Naive thymus-derived CD8-positive, alpha-beta T cell (primary cell): ENCODE data around the gene TCHP. TPM values are rescaled to one million over a fixed set of nuclear protein-coding genes. Genes with fewer than 3 reads are reported as not detected.

Source experiments
- ATAC-seq, 2 donors: fragments of 150-1000 bp; cut with Tn5 transposase in 1 of 2; sonication (Bioruptor Pico), chemical (Tn5 transposase) in 1 of 2; 1 replicate in 1 of 2; 2 replicates in 1 of 2; pipeline ENCODE4 v1.10.0; 2021; ENCODE audit warnings: mild to moderate bottlenecking in 2 of 2, moderate library complexity in 2 of 2
- POLR2A ChIA-PET: fragments of 350-600 bp; sonication (Branson Sonifier 250); formaldehyde crosslinking; loops from one replicate; lab custom pipeline; 2021; ENCODE audit warnings: antibody characterized with exemption; lab: Charles Lee
- DNase-seq, 10 donors: peaks; one replicate each; pipeline versions ENCODE4 v3.0.0 to v3.0.0-alpha.2; 2020 to 2022
- H3K27ac Mint-ChIP-seq, 10 donors: one replicate each; pipeline ENCODE4 v1.8.0; 2020 to 2022; ENCODE audit warnings: mild to moderate bottlenecking in 10 of 10, mixed read lengths in 10 of 10, moderate library complexity in 4 of 10, inconsistent platforms in 1 of 10
- H3K27me3 Mint-ChIP-seq, 5 donors: one replicate each; pipeline ENCODE4 v1.8.0; 2021 to 2022; ENCODE audit warnings: mixed read lengths in 5 of 5
- H3K36me3 Mint-ChIP-seq, 3 donors: one replicate each; pipeline ENCODE4 v1.8.0; 2020 to 2022; ENCODE audit warnings: mixed read lengths in 3 of 3, mild to moderate bottlenecking in 2 of 3, inconsistent platforms in 1 of 3
- H3K4me1 Mint-ChIP-seq, 4 donors: one replicate each; pipeline ENCODE4 v1.8.0; 2021 to 2022; ENCODE audit warnings: mixed read lengths in 4 of 4
- H3K4me3 Mint-ChIP-seq, 10 donors: one replicate each; pipeline ENCODE4 v1.8.0; 2020 to 2022; ENCODE audit warnings: mild to moderate bottlenecking in 10 of 10, mixed read lengths in 10 of 10, moderate library complexity in 6 of 10, inconsistent platforms in 1 of 10
- H3K9me3 Mint-ChIP-seq, 9 donors: one replicate each; pipeline ENCODE4 v1.8.0; 2020 to 2022; ENCODE audit warnings: mixed read lengths in 9 of 9, mild to moderate bottlenecking in 3 of 9, inconsistent platforms in 1 of 9, moderate library complexity in 1 of 9
- polyA plus RNA-seq, 3 donors: library from polyadenylated mRNA; unstranded; fragments of 300-500 nt; fragmentation: Illumina TruSeq; gene quantifications; one replicate each; pipeline ENCODE4 v1.2.3, GENCODE V29; 2021
- total RNA-seq, 8 experiments: library from RNA in 2 of 8; stranded (reverse) in 2 of 8; gene quantifications; one replicate each; pipeline ENCODE4 v1.2.3 and lab custom pipeline; 2021 to 2026

TCHP gene
- total and polyA plus RNA-seq, 5 experiments from 2014 or later = 6.7 to 39.1 (median 11.1) TPM

DNA sequence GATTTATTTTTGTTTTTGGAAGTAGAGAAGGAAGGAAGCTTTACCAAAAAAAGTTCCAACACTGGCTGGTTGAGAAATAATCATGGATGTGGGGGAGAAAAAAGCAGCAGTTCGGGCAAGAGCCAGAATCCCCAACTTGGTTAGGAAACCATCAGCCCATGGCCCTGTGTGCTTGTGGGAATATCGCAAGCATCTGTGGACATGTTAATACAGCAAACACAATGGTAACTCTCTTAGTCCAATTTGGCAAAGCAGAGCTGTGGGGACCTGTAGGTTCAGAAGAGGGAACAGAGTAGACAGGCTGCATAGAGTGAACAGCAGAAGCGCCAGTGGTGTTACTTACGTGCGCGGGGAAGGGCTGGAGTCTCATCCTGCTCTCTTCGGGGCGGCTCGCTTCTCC is 46.8 kb downstream of the TCHP start:
- Mint-ChIP-seq H3K4me3 (peak overlapping the region in 6 of 10 donors; percentile 16 to 57 (median 26)), H3K36me3 (peaks cover 4 to 75% (median 11%) of the 10 kb centered on the region in 3 donors)
- ATAC-seq = no peak

DNA sequence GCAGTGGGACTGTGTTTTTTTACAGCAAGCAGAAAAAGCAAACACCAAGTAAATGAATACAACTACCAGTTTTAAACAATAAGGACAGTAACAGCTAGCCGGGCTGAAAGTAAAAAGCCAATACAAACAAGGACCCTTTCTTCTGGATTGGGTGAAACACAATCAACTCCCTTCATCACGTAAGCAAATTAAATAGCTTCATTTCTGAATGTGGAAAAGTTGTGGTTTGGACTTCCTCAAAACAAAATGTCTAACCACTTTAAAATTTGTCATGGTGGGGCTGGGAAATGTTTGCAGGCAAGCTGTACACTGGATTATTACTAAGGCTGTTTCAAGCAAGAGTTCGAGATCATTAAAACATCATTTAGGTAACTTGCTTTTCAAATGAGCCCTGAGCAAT is 47.4 kb downstream of the TCHP start:
- peak overlapping the region in 1 of 10 donors; percentile 31 for H3K4me3 Mint-ChIP-seq
- peak overlapping the region; percentile 63 to 90 (median 83) for H3K27ac Mint-ChIP-seq
- ATAC-seq (no peak), DNase-seq (no peak)
- no peaks in the 10 kb centered on the region for H3K27me3 Mint-ChIP-seq
- no peaks in the 10 kb centered on the region for H3K9me3 Mint-ChIP-seq
- H3K4me1 Mint-ChIP-seq = peaks cover 16 to 36% (median 30%) of the 10 kb centered on the region in 4 donors
- POLR2A ChIA-PET = no interaction called here
- H3K36me3 Mint-ChIP-seq = peaks cover 7 to 80% (median 14%) of the 10 kb centered on the region in 3 donors

More for the DNA sequence above, 46.8 kb downstream of the TCHP start:
- Mint-ChIP-seq H3K27me3 (no peaks in the 10 kb centered on the region), H3K9me3 (no peaks in the 10 kb centered on the region), H3K4me1 (peaks cover 13 to 34% (median 28%) of the 10 kb centered on the region in 4 donors), H3K27ac (peak overlapping the region; percentile 63 to 90 (median 84))
- POLR2A ChIA-PET = no interaction called here
- no peak for DNase-seq

DNA sequence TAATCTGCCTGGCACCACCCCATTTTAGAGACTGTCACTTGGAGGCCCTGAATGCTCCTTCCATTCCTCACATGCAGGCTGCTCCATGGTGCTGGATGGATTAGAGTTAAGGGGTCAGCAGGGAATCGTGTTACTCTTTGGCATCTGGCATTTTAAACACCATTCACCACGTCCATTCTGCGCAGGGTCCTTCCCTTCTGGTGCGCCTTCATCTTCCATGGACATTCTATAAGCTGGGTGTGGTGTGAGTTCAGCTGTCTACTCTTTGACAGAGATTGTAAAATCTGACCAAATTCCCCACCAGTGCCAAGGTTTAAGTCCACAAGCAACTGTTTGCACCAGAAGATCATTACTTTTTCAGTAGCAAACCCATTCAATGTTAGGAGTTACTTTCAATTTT is 48.3 kb downstream of the TCHP start:
- H3K27ac Mint-ChIP-seq = peak overlapping the region; percentile 27 to 96 (median 72)
- POLR2A ChIA-PET = interaction anchor here (0.8 kb wide), 1 partner anchor 48 kb away, joined by 3 read pairs; the partner anchor contains the start of gene TCHP
- H3K9me3 Mint-ChIP-seq = no peaks in the 10 kb centered on the region

DNA sequence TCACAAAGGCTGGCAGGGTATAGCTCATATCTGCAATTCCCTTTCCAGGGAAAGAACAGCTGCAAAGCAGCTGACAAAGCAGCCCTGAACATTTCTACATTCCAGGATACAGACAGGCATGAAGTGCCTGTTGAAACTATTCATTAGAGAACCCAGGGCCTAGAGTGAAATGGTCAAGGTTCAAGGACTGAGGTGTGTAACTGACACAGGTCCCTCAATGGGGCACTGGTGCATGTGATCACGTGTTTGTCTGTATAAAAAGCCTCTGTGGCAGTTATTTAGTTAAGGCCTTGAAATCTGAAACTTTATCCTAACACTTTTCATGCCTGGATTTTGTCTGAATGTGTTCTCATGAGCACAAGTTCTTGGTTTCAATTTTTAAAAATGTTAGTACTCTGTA is 49.0 kb downstream of the TCHP start:
- ATAC-seq (no peak), DNase-seq (no peak)
- Mint-ChIP-seq H3K36me3 (peaks cover 13 to 89% (median 18%) of the 10 kb centered on the region in 3 donors), H3K27me3 (no peaks in the 10 kb centered on the region), H3K27ac (peak overlapping the region in 7 of 10 donors; percentile 16 to 87 (median 44)), H3K4me3 (no peak overlapping the region), H3K4me1 (peaks cover 17 to 38% (median 30%) of the 10 kb centered on the region in 4 donors), H3K9me3 (no peaks in the 10 kb centered on the region)
- POLR2A ChIA-PET = interaction anchor here (0.8 kb wide), 1 partner anchor 49 kb away, joined by 3 read pairs; the partner anchor contains the start of gene TCHP

More for the DNA sequence above, 48.3 kb downstream of the TCHP start:
- peak overlapping the region in 3 of 10 donors; percentile 1 to 57 (median 47) for H3K4me3 Mint-ChIP-seq
- no peak for ATAC-seq
- no peak for DNase-seq
- H3K4me1 Mint-ChIP-seq = peaks cover 17 to 38% (median 30%) of the 10 kb centered on the region in 4 donors
- H3K36me3 Mint-ChIP-seq = peaks cover 13 to 86% (median 18%) of the 10 kb centered on the region in 3 donors
- H3K27me3 Mint-ChIP-seq = no peaks in the 10 kb centered on the region

DNA sequence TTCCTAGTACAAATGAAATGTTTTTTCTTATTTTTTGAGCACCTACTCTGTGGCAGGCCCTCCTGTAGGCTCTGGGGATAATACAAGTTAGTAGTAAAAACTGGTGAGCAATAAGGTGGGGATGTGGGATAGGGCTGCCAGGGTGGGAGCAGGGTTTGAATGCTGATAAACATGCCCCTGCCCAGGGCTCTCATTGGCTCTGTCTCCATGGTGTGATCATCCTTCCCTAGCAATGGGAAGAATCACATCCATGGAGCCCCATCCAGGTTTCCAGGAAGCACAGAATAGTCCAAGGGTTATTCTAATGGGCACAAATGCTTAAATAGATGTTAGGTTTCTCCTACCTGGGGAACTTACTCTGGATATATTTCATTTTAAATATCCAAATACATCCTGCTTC is 50.6 kb downstream of the TCHP start:
- no peak for DNase-seq
- Mint-ChIP-seq H3K4me3 (no peak overlapping the region), H3K36me3 (peaks cover 13 to 91% (median 18%) of the 10 kb centered on the region in 3 donors), H3K9me3 (no peaks in the 10 kb centered on the region), H3K27me3 (no peaks in the 10 kb centered on the region), H3K27ac (peak overlapping the region in 8 of 10 donors; percentile 0 to 87 (median 36)), H3K4me1 (peaks cover 17 to 34% (median 30%) of the 10 kb centered on the region in 4 donors)
- POLR2A ChIA-PET = no interaction called here
- ATAC-seq = no peak

DNA sequence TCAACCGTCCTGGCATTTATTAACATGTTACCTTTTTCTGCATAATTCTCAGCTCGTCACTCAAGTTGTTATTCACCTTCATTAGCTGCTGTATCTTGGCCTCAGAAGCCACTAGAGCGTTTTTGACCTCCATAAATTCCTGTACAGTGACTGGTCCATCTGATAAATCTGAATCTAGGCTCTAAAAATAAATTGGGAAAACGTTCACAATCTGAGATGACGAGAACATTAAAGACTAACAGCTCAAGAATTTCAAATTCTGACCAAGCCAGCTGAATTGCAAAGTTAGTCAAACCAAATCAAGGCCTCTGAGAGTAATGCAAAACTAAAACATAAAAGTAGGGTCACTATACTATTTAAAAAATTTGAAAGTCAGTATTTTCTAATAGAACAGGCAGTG is 51.1 kb downstream of the TCHP start:
- no peak for DNase-seq
- peak overlapping the region in 4 of 10 donors; percentile 3 to 51 (median 30) for H3K27ac Mint-ChIP-seq

DNA sequence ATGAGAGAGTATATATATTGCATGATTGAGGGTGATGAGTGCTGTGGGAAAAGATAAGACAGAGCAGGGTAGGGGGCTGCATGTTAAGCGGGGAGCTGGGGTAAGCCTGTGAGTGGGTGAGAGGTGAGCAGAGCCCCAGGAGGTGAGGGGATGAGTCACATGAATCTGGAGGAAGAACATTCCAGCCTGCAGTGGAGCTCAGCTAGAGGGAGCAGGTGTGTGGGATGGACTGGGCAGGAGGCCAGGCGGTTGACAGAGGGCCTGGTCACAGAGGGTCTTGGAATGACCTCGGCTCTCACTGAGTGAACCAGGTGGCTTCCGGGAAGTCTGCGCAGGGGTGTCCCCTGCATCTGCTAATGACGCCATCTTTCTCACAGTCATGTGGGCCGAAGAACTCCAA is 51.7 kb downstream of the TCHP start:
- Mint-ChIP-seq H3K27me3 (no peaks in the 10 kb centered on the region), H3K9me3 (no peaks in the 10 kb centered on the region), H3K4me3 (no peak overlapping the region), H3K27ac (peak overlapping the region in 4 of 10 donors; percentile 4 to 85 (median 28)), H3K36me3 (peaks cover 13 to 95% (median 18%) of the 10 kb centered on the region in 3 donors), H3K4me1 (peaks cover 14 to 29% (median 24%) of the 10 kb centered on the region in 4 donors)
- POLR2A ChIA-PET = no interaction called here
- no peak for DNase-seq
- ATAC-seq = no peak

More for the DNA sequence above, 51.1 kb downstream of the TCHP start:
- no peak for ATAC-seq
- no peaks in the 10 kb centered on the region for H3K27me3 Mint-ChIP-seq
- peaks cover 17 to 34% (median 30%) of the 10 kb centered on the region in 4 donors for H3K4me1 Mint-ChIP-seq
- H3K36me3 Mint-ChIP-seq = peaks cover 13 to 96% (median 18%) of the 10 kb centered on the region in 3 donors
- POLR2A ChIA-PET = no interaction called here
- H3K9me3 Mint-ChIP-seq = no peaks in the 10 kb centered on the region
- H3K4me3 Mint-ChIP-seq = no peak overlapping the region

DNA sequence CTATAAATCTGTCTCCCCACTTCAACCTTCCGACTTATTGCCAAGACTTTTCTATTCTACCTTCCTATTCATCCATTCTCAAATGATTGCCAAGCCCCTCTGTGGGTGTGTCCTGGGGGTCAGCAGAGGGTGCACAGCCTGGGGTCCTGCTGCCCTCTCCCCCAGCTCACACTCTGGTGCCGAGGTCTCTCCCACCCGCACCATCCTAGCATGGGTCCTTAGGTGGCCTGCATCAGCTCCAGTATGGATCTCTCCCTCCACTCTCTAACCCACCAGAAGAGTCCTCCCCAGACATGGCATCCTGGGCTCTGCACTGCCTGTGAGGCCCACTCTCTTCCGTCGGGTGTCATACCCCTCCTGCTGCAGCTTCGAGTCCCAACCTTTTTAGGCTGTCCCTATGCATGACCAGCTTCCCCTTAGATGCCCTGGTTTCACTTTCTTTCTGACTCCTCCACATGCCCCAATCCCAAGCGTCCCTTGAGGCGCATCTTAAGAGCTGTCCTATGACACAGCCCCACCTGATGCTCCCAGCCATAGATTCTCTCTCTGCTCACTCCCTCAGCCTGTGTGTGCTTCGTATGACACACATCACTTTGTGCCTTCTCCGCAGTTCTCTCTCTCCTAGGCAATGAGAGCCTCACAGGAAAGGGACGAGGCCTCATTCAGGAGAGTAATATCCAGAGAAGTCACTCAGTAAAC is 52.2 kb downstream of the TCHP start:
- POLR2A ChIA-PET = interaction anchor here (0.6 kb wide), 1 partner anchor 363 kb away, joined by 4 read pairs; no protein-coding TSS in a partner anchor
- Mint-ChIP-seq H3K4me3 (no peak overlapping the region), H3K4me1 (peaks cover 11 to 23% (median 18%) of the 10 kb centered on the region in 4 donors), H3K27ac (peak overlapping the region in 7 of 10 donors; percentile 25 to 85 (median 66)), H3K27me3 (no peaks in the 10 kb centered on the region), H3K9me3 (no peaks in the 10 kb centered on the region), H3K36me3 (peaks cover 13 to 94% (median 14%) of the 10 kb centered on the region in 3 donors)
- ATAC-seq (no peak), DNase-seq (no peak)

DNA sequence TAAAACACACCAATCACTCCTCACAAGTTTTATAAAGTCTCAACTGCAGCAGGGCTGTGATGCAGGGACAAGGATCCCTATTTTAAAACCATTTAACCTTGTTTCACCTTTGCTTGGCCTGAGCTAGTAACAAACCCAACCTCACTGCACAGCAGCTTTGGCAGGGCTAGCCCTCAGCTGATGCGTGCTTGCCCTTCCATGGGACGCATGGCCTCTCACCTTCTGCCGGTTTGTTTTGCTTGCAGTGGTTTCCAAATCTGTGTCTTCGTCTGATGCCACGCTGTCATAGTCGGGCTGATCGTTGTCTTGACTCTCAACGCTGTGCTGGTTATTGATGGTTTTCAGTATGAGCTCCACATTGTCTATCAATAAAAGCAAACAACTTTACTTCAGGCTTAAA is 52.8 kb downstream of the TCHP start:
- Mint-ChIP-seq H3K27ac (peak overlapping the region in 4 of 10 donors; percentile 44 to 85 (median 67)), H3K27me3 (no peaks in the 10 kb centered on the region), H3K9me3 (no peaks in the 10 kb centered on the region), H3K4me1 (peaks cover 10 to 17% (median 13%) of the 10 kb centered on the region in 4 donors), H3K4me3 (no peak overlapping the region), H3K36me3 (peaks cover 13 to 92% (median 13%) of the 10 kb centered on the region in 3 donors)
- ATAC-seq (no peak), DNase-seq (no peak)
- POLR2A ChIA-PET = interaction anchor here (0.6 kb wide), 1 partner anchor 362 kb away, joined by 4 read pairs; no protein-coding TSS in a partner anchor

DNA sequence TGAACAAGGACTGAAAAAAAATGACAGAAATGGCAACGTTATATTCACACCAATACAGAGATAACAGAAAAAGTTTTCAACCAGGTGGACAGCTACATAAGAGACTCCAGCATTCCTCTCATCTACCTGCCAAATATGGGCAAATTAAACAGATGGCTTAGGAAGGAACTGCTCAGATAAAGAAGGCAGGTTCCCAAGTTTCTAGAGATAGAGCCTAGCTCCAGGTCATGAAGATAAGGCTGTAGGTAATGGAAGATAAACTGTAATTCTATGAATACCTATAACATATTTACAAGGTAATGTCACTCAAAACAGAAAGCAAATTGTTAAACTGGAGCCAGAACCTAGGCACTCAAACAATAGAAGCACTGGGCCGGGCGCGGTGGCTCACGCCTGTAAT is 53.6 kb downstream of the TCHP start:
- POLR2A ChIA-PET = no interaction called here
- Mint-ChIP-seq H3K27me3 (no peaks in the 10 kb centered on the region), H3K9me3 (no peaks in the 10 kb centered on the region), H3K4me3 (no peak overlapping the region), H3K27ac (peak overlapping the region in 6 of 10 donors; percentile 11 to 53 (median 28)), H3K4me1 (peaks cover 3 to 11% (median 7%) of the 10 kb centered on the region in 4 donors), H3K36me3 (peaks cover 8 to 92% (median 9%) of the 10 kb centered on the region in 3 donors)
- no peak for DNase-seq
- no peak for ATAC-seq

DNA sequence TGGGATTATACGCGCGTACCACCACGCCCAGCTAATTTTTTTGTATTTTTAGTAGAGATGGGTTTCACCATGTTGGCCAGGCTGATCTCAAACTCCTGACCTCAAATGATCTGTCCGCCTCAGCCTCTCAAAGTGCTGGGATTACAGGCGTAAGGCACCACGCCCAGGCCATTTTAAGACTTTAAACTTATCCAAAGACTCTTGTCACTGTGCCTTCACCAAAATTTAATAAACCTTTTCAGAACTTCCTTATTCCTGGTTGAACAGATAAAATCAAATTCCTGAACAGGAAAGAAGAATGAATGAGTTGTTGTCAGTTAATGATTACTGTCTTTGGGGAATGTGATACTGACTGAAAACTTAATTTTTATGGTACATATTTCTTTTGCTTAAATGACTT is 58.3 kb downstream of the TCHP start:
- DNase-seq (no peak), ATAC-seq (no peak)
- Mint-ChIP-seq H3K4me3 (no peak overlapping the region), H3K36me3 (peaks cover 0 to 89% (median 14%) of the 10 kb centered on the region in 3 donors), H3K4me1 (peaks cover 0 to 3% (median 1%) of the 10 kb centered on the region in 4 donors), H3K27ac (no peak overlapping the region), H3K27me3 (no peaks in the 10 kb centered on the region), H3K9me3 (no peaks in the 10 kb centered on the region)
- POLR2A ChIA-PET = no interaction called here

DNA sequence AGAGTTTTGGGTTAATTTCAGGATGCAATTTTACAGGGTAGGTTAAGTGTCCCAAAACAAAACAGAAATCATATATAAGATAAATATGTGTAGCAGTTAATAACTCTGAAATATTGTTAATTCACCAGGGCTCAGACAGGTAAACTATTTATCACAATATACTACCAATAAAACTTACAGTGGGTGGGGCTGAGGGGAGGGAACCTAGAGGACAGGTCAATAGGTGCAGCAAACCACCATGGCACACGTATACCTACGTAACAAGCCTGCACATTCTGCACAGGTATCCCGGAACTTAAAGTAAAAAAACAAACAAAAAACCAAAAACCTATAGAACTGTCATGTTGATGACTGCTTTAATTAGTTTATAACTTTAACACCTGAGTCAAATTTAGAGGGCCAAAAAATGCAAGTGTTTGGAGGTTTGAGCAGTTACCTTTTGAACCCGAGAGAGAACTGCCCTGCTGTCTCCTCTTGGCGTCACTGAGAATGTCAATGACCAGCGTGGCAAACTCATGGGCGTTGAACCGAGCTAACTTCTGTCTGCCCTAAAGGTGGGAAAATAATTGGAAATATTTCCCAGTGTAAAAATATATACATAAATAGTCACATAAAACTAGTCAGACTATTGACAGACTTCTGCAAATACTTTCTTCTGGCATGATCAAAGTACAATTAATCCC is 59.5 kb downstream of the TCHP start:
- Mint-ChIP-seq H3K4me3 (no peak overlapping the region), H3K27me3 (no peaks in the 10 kb centered on the region), H3K9me3 (no peaks in the 10 kb centered on the region), H3K36me3 (peaks cover 4 to 90% (median 16%) of the 10 kb centered on the region in 3 donors), H3K27ac (peak overlapping the region in 1 of 10 donors; percentile 40), H3K4me1 (peaks cover 0 to 12% (median 2%) of the 10 kb centered on the region in 4 donors)
- POLR2A ChIA-PET = no interaction called here
- DNase-seq = no peak
- ATAC-seq = no peak
